ENCODE data around the gene SLC9A9. TPM values are rescaled to one million over a fixed set of nuclear protein-coding genes. Genes with fewer than 3 reads are reported as not detected.

SLC9A9 gene
- polyA plus RNA-seq, 1 donor (not counting 4 experiments of a cell fraction or from before 2014, with no cell fraction given) = 5.2 TPM

GRCh38 chr3:143565951-143566350 is 282.3 kb downstream of the SLC9A9 start:
- DNase-seq (ENCODE audit: low read depth, low spot score) = no peak
- H3K4me2 ChIP-seq (ENCODE audit: control insufficient read depth, extremely low read depth, insufficient read depth, low read depth, low read length) = no peak overlapping the region
- dilution Hi-C loops (cut with MboI; ENCODE audit: extremely low pct_ligation_motif_present, low sequenced_read_pairs) = no loop called here
- TF ChIP-seq EZH2 (IDR thresholded peaks at IDR 0.05; ENCODE audit: low read length) (no peak), CTCF (optimal IDR thresholded peaks at IDR 0.05 in 1 of 3, IDR thresholded peaks at IDR 0.05 in 1 of 3, conservative IDR thresholded peaks at IDR 0.05 in 1 of 3; ENCODE audit: extremely low read depth in 1 of 3, insufficient read depth in 2 of 3, low read length in 3 of 3) (no peak)
- H3K27ac ChIP-seq (ENCODE audit: control insufficient read depth, insufficient read depth, low read length) = no peak overlapping the region
- no peaks in the 10 kb centered on the region for H3K79me2 ChIP-seq (ENCODE audit: control insufficient read depth, insufficient read depth, low read length)
- H3K4me3 ChIP-seq (ENCODE audit: control insufficient read depth in 2 of 3, extremely low read depth in 1 of 3, insufficient read depth in 2 of 3, low read depth in 1 of 3, low read length in 3 of 3) = no peak overlapping the region
- no peak for FAIRE-seq
- H3K9me3 ChIP-seq (ENCODE audit: control insufficient read depth, low read depth, low read length) = no peaks in the 10 kb centered on the region
- H4K20me1 ChIP-seq (ENCODE audit: control insufficient read depth, extremely low read depth, insufficient read depth, low read length) = no peaks in the 10 kb centered on the region
- H3K9ac ChIP-seq (ENCODE audit: control insufficient read depth, extremely low read depth, insufficient read depth, low read length) = no peak overlapping the region
- no peaks in the 10 kb centered on the region for H3K9me1 ChIP-seq (ENCODE audit: control insufficient read depth, extremely low read depth, insufficient read depth, low read length)
- no peaks in the 10 kb centered on the region for H3K27me3 ChIP-seq (ENCODE audit: control insufficient read depth, extremely low read depth, insufficient read depth, low read length)
- no peak overlapping the region for H2AFZ ChIP-seq (ENCODE audit: control insufficient read depth, low read length)
- no peaks in the 10 kb centered on the region for H3K36me3 ChIP-seq (ENCODE audit: control insufficient read depth in 2 of 2, extremely low read depth in 1 of 2, insufficient read depth in 2 of 2, low read length in 2 of 2)
- no peaks in the 10 kb centered on the region for H3K4me1 ChIP-seq (ENCODE audit: control insufficient read depth, extremely low read depth, insufficient read depth, low read length)

- H3K27me3 ChIP-seq (ENCODE audit: control insufficient read depth, extremely low read depth, insufficient read depth, low read length) = no peaks in the 10 kb centered on the region
- H3K9me1 ChIP-seq (ENCODE audit: control insufficient read depth, extremely low read depth, insufficient read depth, low read length) = no peaks in the 10 kb centered on the region
- FAIRE-seq = no peak
- H3K4me2 ChIP-seq (ENCODE audit: control insufficient read depth, extremely low read depth, insufficient read depth, low read depth, low read length) = no peak overlapping the region
- no peaks in the 10 kb centered on the region for H3K9me3 ChIP-seq (ENCODE audit: control insufficient read depth, low read depth, low read length)
- dilution Hi-C loops (cut with MboI; ENCODE audit: extremely low pct_ligation_motif_present, low sequenced_read_pairs) = no loop called here
- no peaks in the 10 kb centered on the region for H3K4me1 ChIP-seq (ENCODE audit: control insufficient read depth, extremely low read depth, insufficient read depth, low read length)
- H4K20me1 ChIP-seq (ENCODE audit: control insufficient read depth, extremely low read depth, insufficient read depth, low read length) = no peaks in the 10 kb centered on the region
- TF ChIP-seq CTCF (optimal IDR thresholded peaks at IDR 0.05 in 1 of 3, IDR thresholded peaks at IDR 0.05 in 1 of 3, conservative IDR thresholded peaks at IDR 0.05 in 1 of 3; ENCODE audit: extremely low read depth in 1 of 3, insufficient read depth in 2 of 3, low read length in 3 of 3) (no peak), EZH2 (IDR thresholded peaks at IDR 0.05; ENCODE audit: low read length) (no peak)
- no peak overlapping the region for H2AFZ ChIP-seq (ENCODE audit: control insufficient read depth, low read length)
- no peak overlapping the region for H3K9ac ChIP-seq (ENCODE audit: control insufficient read depth, extremely low read depth, insufficient read depth, low read length)
- no peak for DNase-seq (ENCODE audit: low read depth, low spot score)
- no peak overlapping the region for H3K4me3 ChIP-seq (ENCODE audit: control insufficient read depth in 2 of 3, extremely low read depth in 1 of 3, insufficient read depth in 2 of 3, low read depth in 1 of 3, low read length in 3 of 3)
- H3K27ac ChIP-seq (ENCODE audit: control insufficient read depth, insufficient read depth, low read length) = no peak overlapping the region
- H3K79me2 ChIP-seq (ENCODE audit: control insufficient read depth, insufficient read depth, low read length) = no peaks in the 10 kb centered on the region
- no peaks in the 10 kb centered on the region for H3K36me3 ChIP-seq (ENCODE audit: control insufficient read depth in 2 of 2, extremely low read depth in 1 of 2, insufficient read depth in 2 of 2, low read length in 2 of 2)
Measured at GRCh38 chr3:143563786-143564185, 284.5 kb downstream of the SLC9A9 start.

Data from keratinocyte (primary cell).